GM12878 (cell line): ENCODE measurements around the gene PIP. TPM values are rescaled to one million over a fixed set of nuclear protein-coding genes. Genes with fewer than 3 reads are reported as not detected.

Experiments used
- ATAC-seq: fragments of 200-7000 bp; cut with Tn5 transposase; 3 replicates; pipeline ENCODE4 v1.9.1; 2020; ENCODE audit warnings: mild to moderate bottlenecking, moderate library complexity
- BruUV-seq: library from RNA; stranded (reverse); fragments of 400-500 nt; replicated peaks from 2 replicates; lab custom pipeline; 2021; lab: Mats Ljungman, UMichigan
- CTCF ChIA-PET: fragments of 300-600 bp; sonication (Branson Sonifier 250); formaldehyde crosslinking; extraction: SDS; loops from one replicate; lab custom pipeline; 2021; ENCODE audit warnings: inconsistent platforms; lab: Yijun Ruan, JAX
- POLR2A ChIA-PET: fragments of 350-600 bp; formaldehyde crosslinking; extraction: SDS; loops from one replicate; lab custom pipeline; 2021; ENCODE audit warnings: inconsistent platforms; lab: Charles Lee
- RAD21 ChIA-PET: fragments of 300-600 bp; sonication (Branson Sonifier 250); formaldehyde crosslinking; loops from one replicate; lab custom pipeline; 2023; ENCODE audit warnings: antibody characterized with exemption; ENCODE audit not compliant: unreplicated experiment; lab: Charles Lee
- SMC1A ChIA-PET: fragments of 300-600 bp; sonication (Branson Sonifier 250); formaldehyde crosslinking; loops from one replicate; lab custom pipeline; 2023; ENCODE audit not compliant: unreplicated experiment, uncharacterized antibody; lab: Charles Lee
- DNase-seq: peaks from one replicate; pipeline ENCODE4 v3.0.0-alpha.2; 2011; ENCODE audit warnings: low read depth, low spot score
- FAIRE-seq: peaks from 3 replicates; lab custom pipeline; 2011; peaks lifted over from hg19 to GRCh38; lab: Jason Lieb, UNC
- H2AFZ ChIP-seq: 2 replicates; pipeline ENCODE4 v1.6.0; 2011; ENCODE audit warnings: low read depth, low read length, control low read depth; ENCODE audit not compliant: control insufficient read depth
- H3K27ac ChIP-seq: 2 replicates; pipeline ENCODE4 v1.5.1; 2011; ENCODE audit warnings: control low read depth; ENCODE audit not compliant: control insufficient read depth, insufficient read depth
- H3K27me3 ChIP-seq, 2 experiments: replicated peaks in 1 of 2; 2 replicates each; pipeline versions ENCODE4 v1.6.0 to v1.6.1; 2011; ENCODE audit warnings: low read length in 1 of 2; ENCODE audit not compliant: control insufficient read depth in 2 of 2, insufficient read depth in 2 of 2
- H3K36me3 ChIP-seq, 2 experiments: 2 replicates each; pipeline ENCODE4 v1.5.1; 2011; ENCODE audit warnings: low read length in 1 of 2; ENCODE audit not compliant: control insufficient read depth in 2 of 2, insufficient read depth in 2 of 2
- H3K4me1 ChIP-seq: 2 replicates; pipeline ENCODE4 v1.6.1; 2011; ENCODE audit warnings: mild to moderate bottlenecking, low read length, moderate library complexity, mixed read lengths; ENCODE audit not compliant: control insufficient read depth, insufficient read depth
- H3K4me2 ChIP-seq: 2 replicates; pipeline ENCODE4 v1.6.0; 2011; ENCODE audit warnings: control low read depth; ENCODE audit not compliant: control insufficient read depth, insufficient read depth
- H3K4me3 ChIP-seq: fragments of 200-600 bp; sonication (generic); 2 replicates; pipeline ENCODE4 v1.5.1; 2016
- H3K79me2 ChIP-seq: 2 replicates; pipeline ENCODE4 v1.6.0; 2011; ENCODE audit warnings: low read length; ENCODE audit not compliant: control insufficient read depth, insufficient read depth
- H3K9ac ChIP-seq: 2 replicates; pipeline ENCODE4 v1.8.0; 2011; ENCODE audit warnings: low read length, control low read depth, mixed read lengths; ENCODE audit not compliant: control insufficient read depth, insufficient read depth
- H3K9me3 ChIP-seq: replicated peaks from 3 replicates; pipeline ENCODE4 v1.5.1; 2011; ENCODE audit warnings: mild to moderate bottlenecking, low read length; ENCODE audit not compliant: control insufficient read depth, insufficient read depth
- H4K20me1 ChIP-seq: 2 replicates; pipeline ENCODE4 v1.6.0; 2011; ENCODE audit not compliant: control insufficient read depth, insufficient read depth
- ATF7 ChIP-seq: fragments of 450-650 bp; IDR thresholded peaks from 2 replicates; pipeline ENCODE4 v1.6.1; 2016; ENCODE audit warnings: low read depth, mild to moderate bottlenecking
- BHLHE40 ChIP-seq, 2 experiments: fragments of 450-650 bp in 1 of 2; IDR thresholded peaks; 2 replicates each; pipeline ENCODE4 v1.6.1; 2011 to 2017; ENCODE audit warnings: low read depth in 2 of 2, borderline replicate concordance in 1 of 2, improper control_type of control experiment in 1 of 2, low read length in 1 of 2, mild to moderate bottlenecking in 1 of 2
- CHD2 ChIP-seq: IDR thresholded peaks from 2 replicates; pipeline ENCODE4 v1.6.1; 2011; ENCODE audit warnings: low read depth, low read length, improper control_type of control experiment, borderline replicate concordance
- EP300 ChIP-seq, 2 experiments: fragments of 150-350 bp in 1 of 2; IDR thresholded peaks; 2 replicates each; pipeline ENCODE4 v1.6.1; 2011 to 2012; ENCODE audit warnings: low read depth in 2 of 2, low read length in 2 of 2, borderline replicate concordance in 1 of 2, improper control_type of control experiment in 1 of 2, inconsistent platforms in 1 of 2; ENCODE audit not compliant: control insufficient read depth in 1 of 2
- KDM1A ChIP-seq: fragments of 200-600 bp; sonication (generic); IDR thresholded peaks from 2 replicates; pipeline ENCODE4 v1.6.1; 2016; ENCODE audit warnings: borderline replicate concordance
- LARP7 ChIP-seq: fragments of 450-650 bp; IDR thresholded peaks from 2 replicates; pipeline ENCODE4 v1.6.1; 2017; ENCODE audit warnings: mild to moderate bottlenecking
- RAD51 ChIP-seq: fragments of 450-650 bp; IDR thresholded peaks from 2 replicates; pipeline ENCODE4 v1.6.1; 2016; ENCODE audit warnings: moderate library complexity, mild to moderate bottlenecking, inconsistent platforms
- SP1 ChIP-seq: IDR thresholded peaks from one replicate; pipeline ENCODE4 v1.6.1; 2011; ENCODE audit warnings: low read depth, low read length
- USF2 ChIP-seq: IDR thresholded peaks from 2 replicates; pipeline ENCODE4 v1.6.1; 2011; ENCODE audit warnings: low read depth, low read length, improper control_type of control experiment, borderline replicate concordance
- ZNF274 ChIP-seq: IDR thresholded peaks from one replicate; pipeline ENCODE4 v1.8.0; 2011; ENCODE audit not compliant: insufficient read length, insufficient read depth
- in situ Hi-C: fragments of 300-500 bp; cut with MboI; formaldehyde crosslinking; loops from 9 replicates; pipeline ENCODE4 v1.14.3; 2018; ENCODE audit warnings: mixed read lengths
- intact Hi-C: fragments of 100-400 bp; cut with micrococcal nuclease; formaldehyde crosslinking; loops from one replicate; pipeline ENCODE4 v1.14.2; 2022; ENCODE audit not compliant: unreplicated experiment
- polyA plus RNA-seq, 11 experiments: library from polyadenylated mRNA; depleted of rRNA in 4 of 11; unstranded in 6 of 11; stranded (reverse) in 5 of 11; fragments of >200 nt; fragmentation: Nextera tagmentation in 4 of 11; fragmentation: Illumina TruSeq in 1 of 11; extraction: Ambion mirVana in 4 of 11; extraction: Trizol in 1 of 11; gene quantifications; 1 replicate in 1 of 11; 2 replicates in 10 of 11; pipeline versions ENCODE4 v1.2.1 to v1.2.3, GENCODE V29; 2011 to 2016; ENCODE audit warnings: inconsistent platforms in 2 of 11, missing spikeins in 2 of 11, low read depth in 1 of 11
- total RNA-seq, 4 experiments: library from RNA; depleted of rRNA in 3 of 4; stranded (reverse); fragments of >200 nt in 3 of 4; fragmentation: Illumina TruSeq in 1 of 4; extraction: Trizol in 1 of 4; gene quantifications; 2 replicates each; pipeline versions ENCODE4 v1.2.1 to v1.2.3, GENCODE V29; 2013 to 2021

The PIP gene
- total and polyA plus RNA-seq, 10 of the 15 experiments (the other 5 are each of a cell fraction or from before 2014, with no cell fraction given): not detected

GRCh38 chr7:143129477-143129876, 2.4 kb upstream of the PIP start:
- Histone ChIP-seq H3K27me3 (no peaks in the 10 kb centered on the region), H3K4me1 (no peaks in the 10 kb centered on the region), H2AFZ (no peak overlapping the region), H3K9ac (no peak overlapping the region), H3K4me2 (no peak overlapping the region), H4K20me1 (no peaks in the 10 kb centered on the region), H3K27ac (no peak overlapping the region), H3K36me3 (no peaks in the 10 kb centered on the region), H3K79me2 (no peaks in the 10 kb centered on the region), H3K9me3 (no peaks in the 10 kb centered on the region; the same call in 2 of the 3 replicates), H3K4me3 (no peak overlapping the region)
- ChIA-PET SMC1A (no interaction called here), POLR2A (no interaction called here), CTCF (no interaction called here), RAD21 (no interaction called here)
- FAIRE-seq: no peak
- no peak for ATAC-seq
- intact Hi-C loops (no loop called here), in situ Hi-C loops (no loop called here)
- no peak for DNase-seq
- TF ChIP-seq KDM1A (no peak), USF2 (no peak), SP1 (no peak), CHD2 (no peak), EP300 (IDR thresholded peaks at IDR 0.05; ENCODE audit: borderline replicate concordance in 1 of 2, control insufficient read depth in 1 of 2, low read depth in 2 of 2, low read length in 2 of 2) (no peak), ZNF274 (no peak), LARP7 (no peak), ATF7 (no peak), BHLHE40 (IDR thresholded peaks at IDR 0.05; ENCODE audit: borderline replicate concordance in 1 of 2, low read depth in 2 of 2, low read length in 1 of 2) (no peak), RAD51 (no peak)
- no TSS peak for BruUV-seq
